Transverse colon (tissue), 3 donors: Measurements from ENCODE around the gene SYNE2.

ENCODE experiments used
- CTCF ChIP-seq, 5 experiments: fragments of 200-600 bp in 3 of 5; fragments of 450-650 bp in 2 of 5; sonication (generic) in 3 of 5; IDR thresholded peaks; 1 replicate in 2 of 5; 2 replicates in 3 of 5; pipeline ENCODE4 v1.5.1; 2016 to 2017; ENCODE audit warnings: antibody characterized with exemption in 5 of 5, inconsistent platforms in 3 of 5, mild to moderate bottlenecking in 2 of 5, moderate library complexity in 1 of 5
- POLR2A ChIP-seq: fragments of 450-650 bp; IDR thresholded peaks from one replicate; pipeline ENCODE4 v1.6.1; 2016; ENCODE audit warnings: antibody characterized with exemption, mild to moderate bottlenecking, moderate library complexity

DNA sequence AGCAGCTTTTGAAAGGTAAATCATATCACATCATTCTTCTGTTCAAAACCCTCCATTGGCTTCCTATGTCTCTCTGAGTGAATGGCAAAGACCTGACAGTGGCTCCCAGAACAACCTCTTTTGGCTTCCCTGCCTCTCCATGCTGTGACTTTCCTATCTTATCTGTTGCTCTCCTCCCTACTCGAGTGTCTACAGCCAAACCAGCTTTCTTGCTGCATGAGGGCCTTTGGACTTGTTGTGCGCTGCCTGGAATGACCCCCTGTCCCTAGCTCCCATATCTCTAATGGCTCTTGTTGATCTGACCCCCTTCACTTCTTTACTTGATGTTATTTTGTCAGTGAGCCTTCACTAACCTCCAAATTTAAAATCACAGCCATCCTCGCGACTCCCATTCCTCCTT is 2.5 kb downstream of the SYNE2 start:
- TF ChIP-seq POLR2A = no peak
- TF ChIP-seq CTCF (IDR thresholded peaks at IDR 0.05) = no peak
